Measurements from ENCODE around the gene VPS36.
"Not testable (repeated sequence)": the region's sequence is repeated elsewhere in the genome, so short reads cannot be mapped to it uniquely, and the experiment has no call there.

The VPS36 gene

DNA sequence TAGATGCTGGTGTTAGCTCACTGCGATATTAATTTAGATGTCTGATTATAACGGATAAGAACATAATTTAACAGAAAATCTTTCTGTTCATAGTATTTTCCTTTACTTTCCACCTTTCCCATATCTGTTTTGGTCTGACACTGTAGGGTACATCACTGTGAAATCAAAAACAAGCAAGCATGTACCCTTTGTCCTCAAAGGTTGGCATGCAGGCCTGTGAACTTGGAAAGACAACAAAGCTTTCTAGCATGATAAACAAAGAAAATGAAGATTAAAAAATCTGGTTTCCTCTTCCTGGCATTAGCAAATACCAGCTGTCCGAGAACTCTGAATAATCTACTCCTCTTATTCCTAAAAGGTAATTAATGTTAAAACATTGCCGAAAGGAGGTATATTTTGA lies 76.0 kb downstream of the VPS36 start:
- DNase-seq: no peak

DNA sequence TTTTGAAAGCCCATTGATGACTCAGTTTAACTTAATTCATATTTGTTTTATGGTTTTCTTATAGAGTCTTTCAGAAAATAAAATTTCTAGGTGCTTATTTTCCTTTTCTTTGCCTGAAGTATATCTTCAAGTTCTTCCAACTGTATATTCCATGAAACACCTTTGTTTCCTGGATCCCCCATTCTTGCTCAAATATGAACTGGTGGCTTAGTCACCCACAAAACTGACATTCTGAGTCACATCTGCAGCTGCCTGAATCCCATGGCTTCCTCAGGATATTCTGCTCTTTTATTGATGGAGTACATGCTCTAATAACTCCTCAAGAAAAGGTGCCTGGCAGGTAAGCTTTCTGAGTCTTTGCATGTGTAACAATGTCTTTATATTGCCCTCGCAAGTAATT lies 77.2 kb downstream of the VPS36 start:
- not testable (repeated sequence) for DNase-seq

DNA sequence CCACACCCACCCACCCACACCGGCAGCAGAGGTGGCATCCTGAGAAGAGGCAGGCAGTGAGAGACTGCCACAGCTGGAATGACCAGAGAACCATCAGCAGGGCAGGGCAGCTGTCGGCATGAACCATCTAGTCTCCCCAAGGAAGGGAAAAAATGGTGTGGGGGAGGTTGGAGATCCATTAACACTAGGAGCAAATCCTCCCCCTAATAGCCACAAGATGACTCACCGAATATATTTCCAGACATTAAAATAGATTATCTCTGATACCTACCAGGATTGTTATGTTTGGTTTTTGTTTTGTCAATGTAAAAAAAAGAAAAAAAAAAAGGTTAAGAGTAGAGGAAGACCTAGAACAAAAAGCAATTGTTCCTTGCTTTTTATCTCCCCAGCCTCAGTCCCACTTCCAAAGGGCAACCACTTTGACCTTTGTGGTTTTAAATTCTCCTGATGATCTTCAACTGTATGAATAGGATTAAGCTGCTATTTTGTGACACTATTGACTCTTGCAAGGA lies 78.6 kb downstream of the VPS36 start:
- DNase-seq: no peak

DNA sequence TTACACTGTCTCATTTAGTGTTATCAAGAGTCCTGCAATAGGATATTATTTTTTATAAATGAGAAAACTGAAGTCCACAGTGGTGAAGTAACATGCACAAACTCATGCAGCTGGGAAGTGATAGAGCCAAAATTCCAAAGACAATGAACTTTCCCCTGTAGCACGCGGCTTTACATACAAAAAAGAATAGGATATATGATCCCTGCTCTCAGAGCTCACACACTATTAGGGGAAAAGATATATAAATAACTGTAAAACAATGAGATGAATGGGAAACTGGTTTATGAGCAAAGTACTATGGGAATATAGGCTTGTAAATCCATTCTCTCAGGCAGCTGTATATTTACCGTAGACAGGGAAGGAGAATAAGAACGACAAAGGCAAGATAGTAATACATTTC lies 84.1 kb downstream of the VPS36 start:
- no peak for DNase-seq

Measured in hematopoietic multipotent progenitor cell treated with erythropoietin and hydrocortisone succinate and interleukin-3 and kit ligand, for 4 days (in vitro differentiated cells).